Parathyroid adenoma (tissue), 2 donors: ENCODE results near the gene GLOD5.

ENCODE experiments used
- H2AFZ ChIP-seq: fragments of 300-600 bp; sonication (generic); one replicate; pipeline ENCODE4 v1.7.0; 2017; ENCODE audit warnings: antibody characterized with exemption, mild to moderate bottlenecking
- H3K27ac ChIP-seq: fragments of 300-600 bp; sonication (generic); one replicate; pipeline ENCODE4 v1.7.0; 2017
- H3K27me3 ChIP-seq: fragments of 300-600 bp; sonication (generic); one replicate; pipeline ENCODE4 v1.7.0; 2017; ENCODE audit warnings: low read length; ENCODE audit not compliant: control insufficient read depth, insufficient read depth
- H3K36me3 ChIP-seq: fragments of 300-600 bp; sonication (generic); one replicate; pipeline ENCODE4 v1.7.0; 2017; ENCODE audit warnings: low read length; ENCODE audit not compliant: control insufficient read depth, insufficient read depth
- H3K4me1 ChIP-seq: fragments of 300-600 bp; sonication (generic); one replicate; pipeline ENCODE4 v1.7.0; 2017; ENCODE audit warnings: control low read depth
- H3K4me2 ChIP-seq: fragments of 300-600 bp; sonication (generic); one replicate; pipeline ENCODE4 v1.7.0; 2017; ENCODE audit warnings: low read length
- H3K4me3 ChIP-seq: fragments of 300-600 bp; sonication (generic); one replicate; pipeline ENCODE4 v1.7.0; 2017; ENCODE audit warnings: low read depth, low read length
- H3K79me2 ChIP-seq: fragments of 300-600 bp; sonication (generic); one replicate; pipeline ENCODE4 v1.7.0; 2017; ENCODE audit warnings: control low read depth
- H3K9ac ChIP-seq: fragments of 300-600 bp; sonication (generic); one replicate; pipeline ENCODE4 v1.7.0; 2017; ENCODE audit warnings: mild to moderate bottlenecking
- H3K9me3 ChIP-seq: fragments of 300-600 bp; sonication (generic); one replicate; pipeline ENCODE4 v1.7.0; 2017; ENCODE audit warnings: low read length; ENCODE audit not compliant: control insufficient read depth
- CTCF ChIP-seq: fragments of 300-600 bp; sonication (generic); IDR thresholded peaks from one replicate; pipeline ENCODE4 v1.7.0; 2017; ENCODE audit warnings: antibody characterized with exemption, mild to moderate bottlenecking
- donor health status: primary hyperparathyroidism.

The GLOD5 gene

GRCh38 chrX:48790477-48790876 is 28.9 kb downstream of the GLOD5 start:
- no peak for TF ChIP-seq CTCF
- Histone ChIP-seq H2AFZ (no peak overlapping the region), H3K4me3 (no peak overlapping the region), H3K4me2 (no peak overlapping the region), H3K27ac (no peak overlapping the region), H3K4me1 (no peaks in the 10 kb centered on the region), H3K27me3 (no peaks in the 10 kb centered on the region), H3K36me3 (no peaks in the 10 kb centered on the region), H3K79me2 (no peaks in the 10 kb centered on the region), H3K9me3 (no peaks in the 10 kb centered on the region), H3K9ac (no peak overlapping the region)

- Histone ChIP-seq H3K27me3 (no peaks in the 10 kb centered on the region), H3K79me2 (no peaks in the 10 kb centered on the region), H3K9me3 (no peaks in the 10 kb centered on the region), H3K4me2 (no peak overlapping the region), H3K36me3 (no peaks in the 10 kb centered on the region), H3K9ac (no peak overlapping the region), H3K27ac (no peak overlapping the region), H3K4me1 (no peaks in the 10 kb centered on the region), H2AFZ (no peak overlapping the region), H3K4me3 (no peak overlapping the region)
- TF ChIP-seq CTCF, result no peak
These were observed 29.7 kb downstream of the GLOD5 start for GRCh38 chrX:48791063-48791820.

GRCh38 chrX:48792219-48792618 is 30.7 kb downstream of the GLOD5 start:
- Histone ChIP-seq H3K27me3 (no peaks in the 10 kb centered on the region), H3K4me1 (no peaks in the 10 kb centered on the region), H2AFZ (no peak overlapping the region), H3K4me3 (no peak overlapping the region), H3K79me2 (no peaks in the 10 kb centered on the region), H3K27ac (no peak overlapping the region), H3K4me2 (no peak overlapping the region), H3K9me3 (no peaks in the 10 kb centered on the region), H3K9ac (no peak overlapping the region), H3K36me3 (no peaks in the 10 kb centered on the region)
- no peak for TF ChIP-seq CTCF

- H3K27me3 ChIP-seq, result no peaks in the 10 kb centered on the region
- H3K27ac ChIP-seq, result no peak overlapping the region
- no peaks in the 10 kb centered on the region for H3K36me3 ChIP-seq
- no peak overlapping the region for H3K4me2 ChIP-seq
- no peaks in the 10 kb centered on the region for H3K4me1 ChIP-seq
- H2AFZ ChIP-seq, result no peak overlapping the region
- H3K4me3 ChIP-seq, result no peak overlapping the region
- no peak for TF ChIP-seq CTCF
- no peak overlapping the region for H3K9ac ChIP-seq
- no peaks in the 10 kb centered on the region for H3K79me2 ChIP-seq
- no peaks in the 10 kb centered on the region for H3K9me3 ChIP-seq
These were observed 32.4 kb downstream of the GLOD5 start for GRCh38 chrX:48793935-48794334.

- no peaks in the 10 kb centered on the region for H3K9me3 ChIP-seq
- no peak for TF ChIP-seq CTCF
- no peaks in the 10 kb centered on the region for H3K27me3 ChIP-seq
- H3K79me2 ChIP-seq, result no peaks in the 10 kb centered on the region
- no peak overlapping the region for H3K27ac ChIP-seq
- no peak overlapping the region for H3K4me3 ChIP-seq
- H3K36me3 ChIP-seq, result no peaks in the 10 kb centered on the region
- H2AFZ ChIP-seq, result no peak overlapping the region
- no peak overlapping the region for H3K4me2 ChIP-seq
- no peaks in the 10 kb centered on the region for H3K4me1 ChIP-seq
- no peak overlapping the region for H3K9ac ChIP-seq
These were observed 32.9 kb downstream of the GLOD5 start for GRCh38 chrX:48794340-48794910.
